HG03097 (cell line): Measurements from ENCODE around the gene RABGAP1L.
A peak's percentile ranks its signal among the peaks of the same experiment; 100 is the strongest.

Source experiments
- ATAC-seq: cut with Tn5 transposase; IDR thresholded peaks from one replicate; pipeline ENCODE4 v1.9.1; 2021; ENCODE audit not compliant: unreplicated experiment, low FRiP score

Gene RABGAP1L

GRCh38 chr1:174969977-174970376, 810.7 kb downstream of the RABGAP1L start:
- no peak for ATAC-seq

- no peak for ATAC-seq
Observed at GRCh38 chr1:174971466-174971865, 812.1 kb downstream of the RABGAP1L start.

- ATAC-seq = no peak
Observed at GRCh38 chr1:174971902-174972301, 812.6 kb downstream of the RABGAP1L start.

GRCh38 chr1:174974711-174975119, 815.4 kb downstream of the RABGAP1L start:
- ATAC-seq = no peak

- no peak for ATAC-seq
Observed at GRCh38 chr1:174975764-174976163, 816.4 kb downstream of the RABGAP1L start.

GRCh38 chr1:174976436-174977108, 817.3 kb downstream of the RABGAP1L start:
- ATAC-seq = no peak

GRCh38 chr1:174982971-174983689, 823.8 kb downstream of the RABGAP1L start:
- ATAC-seq = no peak

GRCh38 chr1:174984952-174985351, 825.6 kb downstream of the RABGAP1L start:
- no peak for ATAC-seq

GRCh38 chr1:174988539-174988938, 829.2 kb downstream of the RABGAP1L start:
- no peak for ATAC-seq

GRCh38 chr1:174988986-174989385, 829.7 kb downstream of the RABGAP1L start:
- no peak for ATAC-seq

- ATAC-seq = no peak
Observed at GRCh38 chr1:174989536-174990220, 830.4 kb downstream of the RABGAP1L start.

GRCh38 chr1:174990382-174990999, 831.2 kb downstream of the RABGAP1L start:
- ATAC-seq = no peak

GRCh38 chr1:174991473-174991872, 832.2 kb downstream of the RABGAP1L start:
- ATAC-seq = no peak

- no peak for ATAC-seq
Observed at GRCh38 chr1:174995121-174995520, 835.8 kb downstream of the RABGAP1L start.

GRCh38 chr1:174995916-174996315, 836.6 kb downstream of the RABGAP1L start:
- ATAC-seq = no peak

- ATAC-seq = no peak
Observed at GRCh38 chr1:174996476-174996875, 837.2 kb downstream of the RABGAP1L start.

GRCh38 chr1:174997041-174997440, 837.7 kb downstream of the RABGAP1L start:
- no peak for ATAC-seq

GRCh38 chr1:174998569-174999215, 839.4 kb downstream of the RABGAP1L start:
- peak; percentile 23 for ATAC-seq

- peak; percentile 80 for ATAC-seq
Observed at GRCh38 chr1:174999216-174999935, 840.1 kb downstream of the RABGAP1L start.
